Hippocampal formation (tissue), 2 donors: Measurements from ENCODE around the gene EDC4.
A peak's percentile ranks its signal among the peaks of the same experiment; 100 is the strongest.

Experiments
- DNase-seq, 2 donors: peaks; one replicate each; lab custom pipeline; 2025; lab: John Stamatoyannopoulos, UW

EDC4 gene

GRCh38 chr16:67878232-67878631 is 5.4 kb downstream of the EDC4 start:
- DNase-seq, result no peak

GRCh38 chr16:67878846-67879245 is 6.0 kb downstream of the EDC4 start:
- no peak for DNase-seq

DNA sequence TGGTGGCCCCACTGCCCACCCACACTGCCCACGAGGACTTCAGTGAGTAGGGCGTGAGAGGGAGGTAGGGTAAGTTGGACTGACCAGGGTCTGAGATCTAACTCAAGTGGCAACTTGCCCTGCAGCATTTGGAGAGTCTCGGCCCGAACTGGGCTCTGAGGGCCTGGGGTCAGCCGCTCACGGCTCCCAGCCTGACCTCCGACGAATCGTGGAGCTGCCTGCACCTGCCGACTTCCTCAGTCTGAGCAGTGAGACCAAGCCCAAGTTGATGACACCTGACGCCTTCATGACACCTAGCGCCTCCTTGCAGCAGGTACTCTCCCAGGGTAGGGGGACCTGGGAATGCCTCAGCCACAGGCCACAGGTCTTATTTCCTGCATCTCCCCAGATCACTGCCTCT is 6.6 kb downstream of the EDC4 start:
- DNase-seq, result no peak

DNA sequence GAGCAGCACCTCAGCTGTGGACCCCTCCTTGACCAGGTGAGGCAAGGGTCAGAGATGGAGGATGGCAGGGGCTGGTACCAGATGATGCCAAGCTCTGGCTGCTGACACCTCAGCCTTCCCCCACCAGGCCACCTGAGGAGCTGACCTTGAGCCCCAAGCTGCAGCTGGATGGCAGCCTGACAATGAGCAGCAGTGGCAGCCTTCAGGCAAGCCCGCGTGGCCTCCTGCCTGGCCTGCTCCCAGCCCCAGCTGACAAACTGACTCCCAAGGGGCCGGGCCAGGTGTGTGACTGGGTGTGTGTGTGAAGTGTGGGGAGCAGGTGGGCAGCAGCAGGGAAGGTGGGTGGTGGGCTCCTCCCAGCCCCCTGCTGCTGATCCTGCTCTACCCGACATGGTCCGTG is 7.1 kb downstream of the EDC4 start:
- no peak for DNase-seq

DNA sequence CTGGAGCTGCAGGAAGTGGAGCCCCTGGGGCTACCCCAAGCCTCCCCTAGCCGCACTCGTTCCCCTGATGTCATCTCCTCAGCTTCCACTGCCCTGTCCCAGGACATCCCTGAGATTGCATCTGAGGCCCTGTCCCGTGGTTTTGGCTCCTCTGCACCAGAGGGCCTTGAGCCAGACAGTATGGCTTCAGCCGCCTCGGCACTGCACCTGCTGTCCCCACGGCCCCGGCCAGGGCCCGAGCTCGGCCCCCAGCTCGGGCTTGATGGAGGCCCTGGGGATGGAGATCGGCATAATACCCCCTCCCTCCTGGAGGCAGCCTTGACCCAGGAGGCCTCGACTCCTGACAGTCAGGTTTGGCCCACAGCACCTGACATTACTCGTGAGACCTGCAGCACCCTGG is 7.7 kb downstream of the EDC4 start:
- no peak for DNase-seq

- peak; percentile 31 to 61 for DNase-seq
Observed at GRCh38 chr16:67881621-67882161, 8.8 kb downstream of the EDC4 start.

DNA sequence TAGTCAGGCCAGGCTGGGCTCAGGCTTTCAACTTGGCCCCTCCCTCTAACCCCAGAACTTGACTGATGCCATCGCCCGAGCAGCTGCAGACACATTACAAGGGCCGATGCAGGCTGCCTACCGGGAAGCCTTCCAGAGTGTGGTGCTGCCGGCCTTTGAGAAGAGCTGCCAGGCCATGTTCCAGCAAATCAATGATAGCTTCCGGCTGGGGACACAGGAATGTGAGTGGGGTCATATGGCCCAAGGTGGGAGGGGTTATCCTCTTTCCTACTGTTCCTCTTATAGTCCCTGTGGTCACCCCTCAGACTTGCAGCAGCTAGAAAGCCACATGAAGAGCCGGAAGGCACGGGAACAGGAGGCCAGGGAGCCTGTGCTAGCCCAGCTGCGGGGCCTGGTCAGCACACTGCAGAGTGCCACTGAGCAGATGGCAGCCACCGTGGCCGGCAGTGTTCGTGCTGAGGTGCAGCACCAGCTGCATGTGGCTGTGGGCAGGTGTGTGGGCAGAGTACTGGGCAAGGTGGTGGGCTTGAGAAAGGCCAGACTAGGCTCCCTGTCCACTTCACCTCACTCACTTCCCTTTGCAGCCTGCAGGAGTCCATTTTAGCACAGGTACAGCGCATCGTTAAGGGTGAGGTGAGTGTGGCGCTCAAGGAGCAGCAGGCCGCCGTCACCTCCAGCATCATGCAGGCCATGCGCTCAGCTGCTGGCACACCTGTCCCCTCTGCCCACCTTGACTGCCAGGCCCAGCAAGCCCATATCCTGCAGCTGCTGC is 9.7 kb downstream of the EDC4 start:
- DNase-seq, result peak; percentile 80 to 82

- no peak for DNase-seq
Observed at GRCh38 chr16:67883146-67883871, 10.5 kb downstream of the EDC4 start.

- peak in 1 of 2 donors; percentile 47 for DNase-seq
Observed at GRCh38 chr16:67883872-67884261, 11.0 kb downstream of the EDC4 start.

DNA sequence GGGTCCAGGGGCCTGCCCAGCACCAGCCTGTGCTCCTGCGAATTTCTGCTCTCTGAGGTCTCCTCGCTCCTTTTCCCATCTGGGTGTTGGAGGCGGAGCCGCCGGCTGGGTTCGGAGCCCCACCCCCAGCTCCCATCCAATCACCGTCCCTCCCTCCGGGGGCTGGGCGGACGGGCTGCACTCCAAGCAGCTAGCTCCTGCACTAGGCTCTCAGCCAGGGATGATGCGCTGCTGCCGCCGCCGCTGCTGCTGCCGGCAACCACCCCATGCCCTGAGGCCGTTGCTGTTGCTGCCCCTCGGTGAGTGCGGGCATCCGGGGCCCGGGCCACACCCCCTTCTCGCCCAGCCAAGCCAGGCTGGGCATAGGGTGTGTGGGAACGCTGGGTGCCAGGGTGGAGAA is 11.8 kb downstream of the EDC4 start, which contains the start of gene NRN1L:
TSS of gene NRN1L (plus strand) at position 202 of the 400 bp plus-strand sequence. CDS start at position 221, 19 bp downstream.
- peak; percentile 82 to 89 for DNase-seq

DNA sequence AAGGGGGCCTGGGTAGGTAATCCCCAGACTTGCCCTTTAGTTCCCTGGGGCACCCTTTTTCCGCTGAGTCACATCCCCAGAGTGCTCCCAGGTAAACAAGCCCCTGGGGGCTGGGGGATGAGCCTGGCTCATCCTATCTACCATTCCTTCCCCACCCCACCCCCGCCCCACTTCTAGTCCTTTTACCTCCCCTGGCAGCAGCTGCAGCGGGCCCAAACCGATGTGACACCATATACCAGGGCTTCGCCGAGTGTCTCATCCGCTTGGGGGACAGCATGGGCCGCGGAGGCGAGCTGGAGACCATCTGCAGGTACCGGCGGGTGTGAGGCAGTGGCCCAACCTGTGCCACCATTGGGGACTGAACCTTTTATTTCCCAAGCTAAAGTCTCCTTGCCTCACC is 12.7 kb downstream of the EDC4 start:
- no peak for DNase-seq

- DNase-seq, result no peak
Observed at GRCh38 chr16:67885976-67886375, 13.1 kb downstream of the EDC4 start.

- no peak for DNase-seq
Observed at GRCh38 chr16:67886387-67886786, 13.5 kb downstream of the EDC4 start.

DNA sequence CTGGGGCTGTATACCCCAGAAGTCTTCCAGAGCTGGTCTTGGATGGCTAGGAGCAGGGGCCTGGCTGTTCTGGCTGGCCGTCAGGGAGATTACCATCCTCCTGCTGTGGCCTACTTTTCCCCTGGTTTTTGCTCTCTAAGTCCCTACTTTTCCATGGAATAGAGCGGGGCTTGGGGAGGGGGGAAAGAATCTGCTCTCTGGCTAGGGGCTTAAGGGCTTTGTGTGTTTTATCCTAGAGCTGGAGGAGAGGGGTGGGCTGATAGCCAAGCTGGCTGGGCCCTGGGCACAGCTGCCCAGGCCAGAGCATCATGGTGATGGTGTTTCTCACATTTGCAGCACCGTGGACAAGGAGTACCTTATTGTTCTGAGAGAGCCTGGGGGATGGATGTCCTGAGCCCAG is 15.5 kb downstream of the EDC4 start:
- DNase-seq, result no peak

- DNase-seq, result no peak
Observed at GRCh38 chr16:67892375-67892774, 19.5 kb downstream of the EDC4 start.

GRCh38 chr16:67892899-67893742 is 20.3 kb downstream of the EDC4 start, which contains the start of gene PSKH1:
Gene PSKH1 (plus strand): TSS chr16:67893254. CDS start chr16:67908750, 15,496 bp downstream.
- DNase-seq, result peak; percentile 95 to 97

- no peak for DNase-seq
Observed at GRCh38 chr16:67893743-67894399, 21.0 kb downstream of the EDC4 start.

- DNase-seq, result no peak
Observed at GRCh38 chr16:67897231-67897630, 24.4 kb downstream of the EDC4 start.

DNA sequence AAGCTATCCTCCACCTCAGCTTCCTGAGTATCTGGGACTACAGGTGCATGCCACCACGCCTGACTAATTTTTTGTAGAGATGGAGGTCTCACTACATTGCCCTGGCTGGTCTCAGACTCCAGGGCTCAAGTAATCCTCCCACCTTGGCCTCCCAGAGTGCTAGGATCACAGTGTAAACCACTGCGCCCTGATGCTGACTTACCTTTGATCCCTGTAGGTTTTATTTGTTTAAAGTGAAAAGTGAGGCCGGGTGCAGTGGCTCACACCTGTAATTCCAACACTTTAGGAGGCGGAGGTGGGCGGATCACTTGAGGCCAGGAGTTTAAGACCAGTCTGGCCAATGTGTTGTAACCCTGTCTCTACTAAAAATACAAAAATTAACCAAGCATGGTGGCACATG is 28.9 kb downstream of the EDC4 start:
- no peak for DNase-seq

- no peak for DNase-seq
Observed at GRCh38 chr16:67902831-67903230, 30.0 kb downstream of the EDC4 start.

GRCh38 chr16:67907397-67908180 is 34.7 kb downstream of the EDC4 start:
- no peak for DNase-seq
